K562 (cell line): ENCODE measurements around the gene RESF1. TPM values are rescaled to one million over a fixed set of nuclear protein-coding genes. Genes with fewer than 3 reads are reported as not detected.

ENCODE experiments used
- BCL6 ChIP-seq: fragments of 250-450 bp; sonication (Bioruptor Pico); IDR thresholded peaks from 2 replicates; pipeline ENCODE4 v1.4.0; 2020
- CCNT2 ChIP-seq: IDR thresholded peaks from 2 replicates; pipeline ENCODE4 v1.6.1; 2011; ENCODE audit warnings: borderline replicate concordance, low read depth, mild to moderate bottlenecking, moderate library complexity, mixed read lengths, low read length; ENCODE audit not compliant: insufficient read length; ENCODE audit errors: extremely low read depth
- CXXC5 ChIP-seq: fragments of 250-450 bp; sonication (Bioruptor Pico); IDR thresholded peaks from 2 replicates; pipeline ENCODE4 v1.8.0; 2022; ENCODE audit warnings: inconsistent platforms, mild to moderate bottlenecking, moderate library complexity
- ELF2 ChIP-seq: fragments of 250-450 bp; sonication (Bioruptor Pico); IDR thresholded peaks from 2 replicates; pipeline ENCODE4 v1.5.0; 2021; ENCODE audit warnings: mild to moderate bottlenecking
- GATA2 ChIP-seq: sonication (generic); formaldehyde crosslinking; IDR thresholded peaks from 2 replicates; pipeline ENCODE4 v1.4.0; 2020; ENCODE audit warnings: mild to moderate bottlenecking, missing genetic modification reagents
- HIVEP1 ChIP-seq: fragments of 250-450 bp; sonication (Bioruptor Pico); IDR thresholded peaks from 2 replicates; pipeline ENCODE4 v1.4.0; 2020; ENCODE audit warnings: mild to moderate bottlenecking
- MAFG ChIP-seq: fragments of 450-650 bp; conservative IDR thresholded peaks from 2 replicates; pipeline ENCODE4 v1.6.1; 2016; ENCODE audit warnings: missing genetic modification characterization, missing compliant biosample characterization
- MLX ChIP-seq, 2 experiments: fragments of 450-650 bp in 1 of 2; sonication (generic) in 1 of 2; formaldehyde crosslinking; conservative IDR thresholded peaks; 2 replicates each; pipeline versions ENCODE4 v1.4.0 to v1.8.1; 2020 to 2022; ENCODE audit warnings: mild to moderate bottlenecking in 1 of 2, missing genetic modification reagents in 1 of 2
- NONO ChIP-seq, 2 experiments: fragments of 200-400 bp in 1 of 2; fragments of 450-650 bp in 1 of 2; formaldehyde crosslinking in 1 of 2; IDR thresholded peaks; 2 replicates each; pipeline ENCODE4 v1.6.1; 2017; ENCODE audit warnings: low read depth in 2 of 2, mild to moderate bottlenecking in 2 of 2, moderate library complexity in 2 of 2, low read length in 1 of 2
- POLR2H ChIP-seq: IDR thresholded peaks from 2 replicates; pipeline ENCODE4 v1.6.1; 2016; ENCODE audit warnings: missing genetic modification characterization, low read depth, mild to moderate bottlenecking, control low read depth, missing compliant biosample characterization, moderate library complexity
- RBM34 ChIP-seq: fragments of 200-400 bp; formaldehyde crosslinking; IDR thresholded peaks from 2 replicates; pipeline ENCODE4 v1.6.1; 2018; ENCODE audit warnings: low read length, borderline replicate concordance; ENCODE audit not compliant: insufficient read depth
- RHOXF2B ChIP-seq: fragments of 250-450 bp; sonication (Bioruptor Pico); conservative IDR thresholded peaks from 2 replicates; pipeline ENCODE4 v1.5.1; 2021
- RNF2 ChIP-seq: sonication (generic); IDR thresholded peaks from 2 replicates; pipeline ENCODE4 v1.6.1; 2016
- SMARCE1 ChIP-seq: fragments of 450-650 bp; IDR thresholded peaks from 2 replicates; pipeline ENCODE4 v1.7.1; 2016; ENCODE audit warnings: mild to moderate bottlenecking
- SOX6 ChIP-seq: fragments of 450-650 bp; IDR thresholded peaks from 2 replicates; pipeline ENCODE4 v1.6.1; 2014; ENCODE audit warnings: mild to moderate bottlenecking
- U2AF2 ChIP-seq: fragments of 200-400 bp; formaldehyde crosslinking; optimal IDR thresholded peaks from 2 replicates; pipeline ENCODE3; 2017; ENCODE audit warnings: low read depth, mild to moderate bottlenecking, low read length
- ZNF140 ChIP-seq: fragments of 250-450 bp; sonication (Bioruptor Pico); IDR thresholded peaks from 2 replicates; pipeline ENCODE4 v1.8.0; 2021; ENCODE audit warnings: moderate library complexity, mild to moderate bottlenecking, inconsistent platforms
- ZNF165 ChIP-seq: fragments of 250-450 bp; sonication (Bioruptor Pico); IDR thresholded peaks from 2 replicates; pipeline ENCODE4 v1.4.0; 2020; ENCODE audit warnings: borderline replicate concordance
- ZNF3 ChIP-seq: fragments of 250-450 bp; sonication (Bioruptor Pico); IDR thresholded peaks from 2 replicates; pipeline ENCODE4 v1.5.0; 2021; ENCODE audit warnings: mild to moderate bottlenecking, moderate library complexity
- ZNF586 ChIP-seq: fragments of 450-650 bp; formaldehyde crosslinking; conservative IDR thresholded peaks from 2 replicates; pipeline ENCODE4 v1.4.0; 2020; ENCODE audit warnings: mild to moderate bottlenecking, moderate library complexity
- ZNF717 ChIP-seq: fragments of 250-450 bp; sonication (Bioruptor Pico); IDR thresholded peaks from 2 replicates; pipeline ENCODE4 v1.5.0; 2021
- ZNF76 ChIP-seq: fragments of 250-450 bp; sonication (Bioruptor Pico); IDR thresholded peaks from 2 replicates; pipeline ENCODE4 v1.4.0; 2020; ENCODE audit warnings: mild to moderate bottlenecking, moderate library complexity, borderline replicate concordance
- polyA plus RNA-seq, 8 experiments: library from polyadenylated mRNA; depleted of rRNA in 4 of 8; stranded (reverse) in 5 of 8; unstranded in 3 of 8; fragments of >200 nt; fragmentation: Nextera tagmentation in 2 of 8; fragmentation: Illumina TruSeq in 1 of 8; extraction: Ambion mirVana in 2 of 8; extraction: Trizol in 1 of 8; gene quantifications; 2 replicates each; pipeline versions ENCODE4 v1.2.1 to v1.2.3, GENCODE V29; 2011 to 2014; ENCODE audit warnings: inconsistent platforms in 1 of 8, missing spikeins in 1 of 8
- total RNA-seq, 7 experiments: library from RNA; depleted of rRNA in 6 of 7; stranded (reverse); fragments of >200 nt in 6 of 7; fragmentation: Illumina TruSeq in 2 of 7; extraction: Trizol in 2 of 7; gene quantifications; 2 replicates each; pipeline versions ENCODE4 v1.2.1 to v1.2.3, GENCODE V29; 2011 to 2021; ENCODE audit warnings: low replicate concordance in 1 of 7
- TF ChIP-seq, protein P1 (sequence below): fragments of 450-650 bp; formaldehyde crosslinking; conservative IDR thresholded peaks from 2 replicates; pipeline ENCODE4 v1.4.0; 2022; ENCODE audit warnings: mild to moderate bottlenecking, missing genetic modification characterization
- TF ChIP-seq, protein P2 (sequence below): sonication (generic); formaldehyde crosslinking; IDR thresholded peaks from 2 replicates; pipeline ENCODE4 v1.8.1; 2023; ENCODE audit warnings: mild to moderate bottlenecking, missing genetic modification reagents
- TF ChIP-seq, protein P3 (sequence below): fragments of 250-450 bp; sonication (Bioruptor Pico); IDR thresholded peaks from 2 replicates; pipeline ENCODE4 v1.8.0; 2022; ENCODE audit warnings: moderate library complexity, mild to moderate bottlenecking, inconsistent platforms

RESF1 gene
- total and polyA plus RNA-seq, 9 of the 15 experiments (the other 6 are each of a cell fraction or from before 2014, with no cell fraction given) = 21.5 to 121 (median 53.6) TPM

DNA sequence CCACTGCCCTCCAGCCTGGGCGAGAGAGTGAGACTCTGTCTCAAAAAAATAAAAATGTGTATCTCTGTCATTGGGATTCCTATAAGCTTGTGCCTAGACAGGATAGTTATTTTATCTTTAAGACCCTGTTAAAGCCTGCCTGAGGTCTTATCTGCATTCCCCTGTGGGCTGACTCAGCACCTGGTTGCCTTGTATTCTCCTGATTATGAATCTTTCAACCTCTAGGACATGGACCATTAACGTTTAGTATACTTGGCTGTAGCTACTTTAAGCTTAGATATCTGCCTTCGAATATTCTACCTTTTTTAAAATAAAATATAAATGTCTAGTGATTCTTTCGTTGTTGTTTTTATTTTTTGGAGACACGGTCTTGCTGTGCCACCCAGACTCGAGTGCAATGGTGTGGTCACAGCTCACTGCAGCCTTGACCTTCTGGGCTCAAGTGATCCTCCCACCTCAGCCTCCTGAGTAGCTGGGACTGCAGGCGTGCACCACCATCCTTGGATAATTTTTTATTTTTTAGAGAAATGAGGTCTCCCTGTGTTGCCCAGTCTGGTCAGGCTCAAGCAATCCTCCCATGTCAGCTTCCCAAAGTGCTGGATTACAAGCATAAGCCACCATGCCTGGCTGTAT is 41.3 kb downstream of the RESF1 start (continued):
- TF ChIP-seq HIVEP1 (CRISPR knock-in tag) = no peak
- no peak for TF ChIP-seq NONO (IDR thresholded peaks at IDR 0.05; ENCODE audit: low read depth in 2 of 2, low read length in 1 of 2)
- TF ChIP-seq RNF2 = peak; percentile 70; the same call in 1 of the 2 replicates
- no peak for TF ChIP-seq ELF2
- TF ChIP-seq, protein P1, sequence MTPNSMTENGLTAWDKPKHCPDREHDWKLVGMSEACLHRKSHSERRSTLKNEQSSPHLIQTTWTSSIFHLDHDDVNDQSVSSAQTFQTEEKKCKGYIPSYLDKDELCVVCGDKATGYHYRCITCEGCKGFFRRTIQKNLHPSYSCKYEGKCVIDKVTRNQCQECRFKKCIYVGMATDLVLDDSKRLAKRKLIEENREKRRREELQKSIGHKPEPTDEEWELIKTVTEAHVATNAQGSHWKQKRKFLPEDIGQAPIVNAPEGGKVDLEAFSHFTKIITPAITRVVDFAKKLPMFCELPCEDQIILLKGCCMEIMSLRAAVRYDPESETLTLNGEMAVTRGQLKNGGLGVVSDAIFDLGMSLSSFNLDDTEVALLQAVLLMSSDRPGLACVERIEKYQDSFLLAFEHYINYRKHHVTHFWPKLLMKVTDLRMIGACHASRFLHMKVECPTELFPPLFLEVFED = no peak
- TF ChIP-seq POLR2H = no peak
- TF ChIP-seq, protein P2, sequence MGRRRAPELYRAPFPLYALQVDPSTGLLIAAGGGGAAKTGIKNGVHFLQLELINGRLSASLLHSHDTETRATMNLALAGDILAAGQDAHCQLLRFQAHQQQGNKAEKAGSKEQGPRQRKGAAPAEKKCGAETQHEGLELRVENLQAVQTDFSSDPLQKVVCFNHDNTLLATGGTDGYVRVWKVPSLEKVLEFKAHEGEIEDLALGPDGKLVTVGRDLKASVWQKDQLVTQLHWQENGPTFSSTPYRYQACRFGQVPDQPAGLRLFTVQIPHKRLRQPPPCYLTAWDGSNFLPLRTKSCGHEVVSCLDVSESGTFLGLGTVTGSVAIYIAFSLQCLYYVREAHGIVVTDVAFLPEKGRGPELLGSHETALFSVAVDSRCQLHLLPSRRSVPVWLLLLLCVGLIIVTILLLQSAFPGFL (CRISPR knock-in tag) = no peak
- TF ChIP-seq RBM34 = no peak
- TF ChIP-seq ZNF717 = no peak
- TF ChIP-seq ZNF140 = no peak
- TF ChIP-seq, protein P3, sequence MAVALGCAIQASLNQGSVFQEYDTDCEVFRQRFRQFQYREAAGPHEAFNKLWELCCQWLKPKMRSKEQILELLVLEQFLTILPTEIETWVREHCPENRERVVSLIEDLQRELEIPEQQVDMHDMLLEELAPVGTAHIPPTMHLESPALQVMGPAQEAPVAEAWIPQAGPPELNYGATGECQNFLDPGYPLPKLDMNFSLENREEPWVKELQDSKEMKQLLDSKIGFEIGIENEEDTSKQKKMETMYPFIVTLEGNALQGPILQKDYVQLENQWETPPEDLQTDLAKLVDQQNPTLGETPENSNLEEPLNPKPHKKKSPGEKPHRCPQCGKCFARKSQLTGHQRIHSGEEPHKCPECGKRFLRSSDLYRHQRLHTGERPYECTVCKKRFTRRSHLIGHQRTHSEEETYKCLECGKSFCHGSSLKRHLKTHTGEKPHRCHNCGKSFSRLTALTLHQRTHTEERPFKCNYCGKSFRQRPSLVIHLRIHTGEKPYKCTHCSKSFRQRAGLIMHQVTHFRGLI = no peak
- TF ChIP-seq U2AF2 = no peak
- TF ChIP-seq MLX (CRISPR knock-in tag; conservative IDR thresholded peaks at IDR 0.05) = no peak
- TF ChIP-seq ZNF586 = no peak
- peak; percentile 95 for TF ChIP-seq SOX6
- no peak for TF ChIP-seq BCL6 (CRISPR knock-in tag)
- peak; percentile 90 for TF ChIP-seq CCNT2
- TF ChIP-seq GATA2 (CRISPR knock-in tag) = peak; percentile 88
- no peak for TF ChIP-seq RHOXF2B (CRISPR knock-in tag)
- no peak for TF ChIP-seq ZNF3 (CRISPR knock-in tag)
- peak; percentile 60; the same call in 1 of the 2 replicates for TF ChIP-seq CXXC5 (CRISPR knock-in tag)
- no peak for TF ChIP-seq ZNF76
- TF ChIP-seq SMARCE1 = peak; percentile 92
- no peak for TF ChIP-seq ZNF165
- TF ChIP-seq MAFG (tag) = peak; percentile 88
